Stimulated activated CD4-positive, alpha-beta T cell treated with anti-CD3 and anti-CD28 coated beads, TNF-alpha, amount 100 ng/mL, for 1 hour (primary cell): ENCODE data around the gene PAPPA.

Source experiments
- DNase-seq, 3 donors: peaks; one replicate each; pipeline ENCODE4 v3.0.0-alpha.2; 2020; ENCODE audit warnings: low read depth in 3 of 3, low spot score in 1 of 3

Gene PAPPA

GRCh38 chr9:116182876-116183275, 29.3 kb downstream of the PAPPA start:
- DNase-seq: no peak

- DNase-seq: no peak
Observed at GRCh38 chr9:116187570-116188170, 34.1 kb downstream of the PAPPA start.

DNA sequence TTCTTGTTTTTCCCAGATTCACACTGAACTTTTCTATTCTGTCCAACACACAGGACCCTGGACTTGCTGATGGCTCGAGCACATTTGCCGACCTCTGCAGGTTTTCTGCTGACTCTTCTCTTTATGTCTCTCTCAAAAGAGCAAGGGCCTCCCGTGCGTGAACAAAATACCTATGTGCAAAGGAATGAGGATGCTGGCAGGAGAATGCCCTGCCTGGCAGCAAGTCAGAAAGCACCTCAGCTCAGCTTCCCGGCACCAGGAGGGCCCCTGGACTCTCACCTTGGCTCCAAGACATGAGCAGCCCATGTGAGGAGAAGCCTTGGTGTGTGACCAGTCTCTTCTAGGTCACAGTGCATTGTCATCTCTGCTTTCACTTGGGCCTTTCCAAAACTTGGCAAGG, 36.1 kb downstream of the PAPPA start:
- no peak for DNase-seq

GRCh38 chr9:116190637-116191396, 37.2 kb downstream of the PAPPA start:
- DNase-seq: no peak

GRCh38 chr9:116191576-116192415, 38.2 kb downstream of the PAPPA start:
- no peak for DNase-seq

DNA sequence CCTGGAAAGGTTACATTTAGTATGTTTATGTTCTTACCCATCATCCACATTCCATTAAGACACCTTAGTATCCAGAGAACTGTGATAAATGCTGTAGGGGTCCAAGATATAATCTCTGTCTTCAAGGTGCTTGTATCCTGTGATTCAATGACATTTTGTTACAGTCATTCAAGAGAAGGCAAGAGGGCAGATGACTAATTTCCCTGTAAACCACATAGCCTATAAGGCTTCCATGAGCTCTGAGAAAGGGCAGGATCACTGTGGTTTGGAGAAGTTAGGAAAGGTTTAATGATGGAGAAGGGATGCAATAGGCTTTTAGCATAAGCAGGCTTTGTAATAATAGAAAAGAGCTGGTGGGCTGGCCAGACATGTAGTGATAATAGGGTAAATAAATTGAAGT, 40.0 kb downstream of the PAPPA start:
- DNase-seq: no peak

GRCh38 chr9:116196806-116197205, 43.2 kb downstream of the PAPPA start:
- no peak for DNase-seq

GRCh38 chr9:116198344-116198743, 44.8 kb downstream of the PAPPA start:
- DNase-seq: no peak

DNA sequence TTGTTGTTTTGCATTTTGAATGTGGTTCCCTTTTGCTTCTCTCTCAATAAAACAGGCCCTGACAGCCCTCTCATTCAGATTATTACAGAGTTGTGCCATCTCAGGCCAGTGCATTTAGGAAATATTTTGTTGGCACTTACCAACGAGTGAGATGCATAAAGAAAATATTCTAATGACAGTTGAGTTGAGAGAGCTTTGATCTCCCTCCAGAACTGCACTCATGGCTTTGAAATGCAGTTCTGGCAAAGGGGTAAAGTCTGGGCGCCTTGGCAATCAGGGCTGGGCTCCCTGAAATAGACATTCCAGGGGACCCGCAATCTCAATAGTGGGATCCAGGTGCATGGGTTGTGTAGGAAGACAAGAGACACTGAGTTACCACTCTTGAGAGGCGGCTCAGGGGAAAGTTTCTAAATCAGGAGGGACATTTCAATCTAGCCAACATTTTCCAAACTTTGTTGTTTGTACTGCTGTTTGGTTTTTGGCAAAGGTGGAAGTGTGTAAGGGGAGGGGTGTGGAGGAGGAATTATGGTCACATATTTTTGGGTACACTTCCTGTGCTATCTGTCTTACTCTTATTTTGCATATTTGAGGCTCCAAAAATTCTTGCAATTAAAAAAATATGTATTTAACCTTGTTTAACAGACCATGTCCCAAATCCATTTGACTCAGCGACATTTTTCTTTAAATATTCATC, 48.8 kb downstream of the PAPPA start:
- DNase-seq: no peak

DNA sequence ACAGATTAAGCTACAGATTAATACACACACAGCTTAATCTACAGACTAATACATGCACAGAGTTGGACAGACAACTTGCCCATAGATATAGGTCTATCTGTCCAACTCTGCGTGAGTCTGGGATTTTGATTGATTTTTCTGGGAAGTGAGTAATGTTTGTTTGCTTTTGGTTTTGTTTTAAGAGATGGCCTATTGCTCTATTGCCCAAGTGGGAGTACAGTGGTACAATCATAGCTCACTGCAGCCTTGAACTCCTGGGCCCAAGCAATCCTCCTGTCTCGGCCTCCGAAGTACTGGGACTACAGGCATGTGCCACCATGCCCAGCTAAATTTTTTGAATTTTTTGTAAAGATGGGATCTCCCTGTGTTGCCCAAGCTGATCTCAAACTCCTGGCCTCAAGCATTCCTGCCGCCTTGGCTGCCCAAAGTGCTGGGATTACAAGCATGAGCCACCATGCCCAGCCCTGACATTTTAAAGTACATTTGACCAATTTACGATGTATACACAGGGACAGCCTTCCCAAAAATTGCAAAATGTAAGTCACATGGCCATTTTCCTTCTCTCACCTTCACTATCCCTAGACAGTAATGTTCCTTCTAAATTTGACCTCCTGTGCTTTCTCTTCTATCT, 50.8 kb downstream of the PAPPA start:
- DNase-seq: no peak

- no peak for DNase-seq
Observed at GRCh38 chr9:116207371-116208111, 54.0 kb downstream of the PAPPA start.

GRCh38 chr9:116208417-116209232, 55.0 kb downstream of the PAPPA start:
- no peak for DNase-seq

- no peak for DNase-seq
Observed at GRCh38 chr9:116209414-116210116, 56.0 kb downstream of the PAPPA start.

DNA sequence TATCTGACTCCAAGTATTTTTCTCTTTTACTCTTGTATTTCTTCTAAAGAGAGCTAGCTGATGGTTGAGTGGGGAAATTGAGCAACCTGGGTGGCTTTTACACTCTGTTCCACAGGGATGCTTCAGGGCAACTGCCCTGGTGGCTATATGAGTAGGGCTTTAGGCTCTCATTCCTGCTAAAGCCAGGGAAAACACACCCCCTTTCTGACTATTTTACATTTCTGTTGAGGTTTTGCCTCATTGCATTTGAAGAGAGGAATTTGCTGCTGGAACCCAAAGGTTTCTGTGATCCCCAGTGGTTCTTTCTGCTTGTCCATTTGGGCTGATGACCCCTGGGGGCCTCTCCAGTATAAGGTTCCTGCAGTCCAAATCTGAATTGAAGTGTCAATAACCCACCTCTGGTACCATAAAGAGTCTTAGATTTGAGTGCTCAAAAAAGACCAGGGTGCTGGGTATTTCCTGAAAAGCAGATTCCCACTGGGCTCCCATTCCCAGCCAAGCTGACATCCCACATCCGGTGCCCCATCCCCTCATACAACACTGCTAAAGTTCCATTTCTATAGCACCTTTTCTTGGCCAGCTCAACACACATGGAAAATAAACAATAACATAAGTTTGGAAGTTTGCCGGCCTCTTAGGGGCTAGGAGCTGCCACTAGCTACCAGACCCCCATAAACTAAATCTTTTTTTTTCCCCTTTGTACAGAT, 59.5 kb downstream of the PAPPA start:
- DNase-seq: no peak

DNA sequence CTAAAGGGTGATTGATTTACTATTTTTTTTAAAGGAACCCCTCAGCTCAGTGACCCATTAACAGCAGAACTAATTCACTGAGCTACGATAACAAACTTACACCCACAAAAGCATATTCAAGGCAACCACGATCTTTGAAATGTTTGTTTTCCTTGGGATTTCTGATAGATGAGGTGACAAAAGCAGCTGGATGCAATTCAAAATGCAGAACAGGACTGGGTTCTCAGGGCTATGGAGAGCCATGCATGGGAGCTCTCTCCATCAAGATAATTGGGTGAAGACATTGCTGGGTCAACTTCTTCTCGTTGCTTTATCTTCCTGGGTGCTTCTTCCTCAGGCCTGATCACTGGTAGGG, 60.1 kb downstream of the PAPPA start:
- no peak for DNase-seq

GRCh38 chr9:116218399-116218798, 64.8 kb downstream of the PAPPA start:
- DNase-seq: no peak

- DNase-seq: no peak
Observed at GRCh38 chr9:116219686-116220085, 66.1 kb downstream of the PAPPA start.

DNA sequence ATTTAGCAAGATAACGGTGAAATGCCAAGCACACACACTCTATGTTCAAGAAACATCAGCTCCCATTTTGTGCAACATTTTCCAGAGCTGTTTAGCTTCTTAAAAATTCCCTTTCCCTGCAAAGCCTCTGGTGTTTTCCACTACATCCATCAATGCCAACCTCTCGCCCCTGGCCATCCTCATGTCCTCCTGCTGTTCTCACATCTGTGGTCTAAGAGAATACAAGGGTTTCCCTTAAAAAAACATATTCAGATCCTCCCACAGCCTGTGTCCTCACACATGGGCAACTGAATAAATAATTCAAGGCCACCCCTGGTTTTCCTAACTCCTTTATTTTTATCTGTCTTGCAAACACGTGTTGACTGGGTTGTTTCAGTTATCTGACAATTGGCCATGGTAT, 70.3 kb downstream of the PAPPA start:
- no peak for DNase-seq
